ENCODE data around the gene NPR2. TPM values are rescaled to one million over a fixed set of nuclear protein-coding genes. Genes with fewer than 3 reads are reported as not detected.

The NPR2 gene
- total RNA-seq, 1 donor from 2014 or later = 8.1 TPM

DNA sequence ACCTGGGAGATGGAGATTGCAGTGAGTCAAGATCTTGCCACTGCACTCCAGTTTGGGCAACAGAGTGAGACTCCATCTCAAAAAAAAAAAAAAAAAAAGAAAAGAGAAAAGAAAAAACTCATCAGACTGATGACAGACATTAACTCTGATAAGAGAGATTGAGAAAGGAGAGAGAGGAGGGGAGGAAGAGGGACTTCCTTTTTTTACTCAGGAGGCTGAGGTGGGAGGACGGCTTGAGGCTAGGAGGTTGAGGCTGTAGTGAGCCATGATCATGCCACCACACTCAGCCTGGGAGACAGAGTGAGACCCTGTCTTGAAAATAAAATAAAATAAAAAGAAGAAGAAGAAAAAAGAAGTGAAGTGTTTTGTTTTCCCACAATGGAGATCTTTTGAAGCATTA is 27.6 kb upstream of the NPR2 start:
- DNase-seq (ENCODE audit: low read depth, low spot score) = no peak

DNA sequence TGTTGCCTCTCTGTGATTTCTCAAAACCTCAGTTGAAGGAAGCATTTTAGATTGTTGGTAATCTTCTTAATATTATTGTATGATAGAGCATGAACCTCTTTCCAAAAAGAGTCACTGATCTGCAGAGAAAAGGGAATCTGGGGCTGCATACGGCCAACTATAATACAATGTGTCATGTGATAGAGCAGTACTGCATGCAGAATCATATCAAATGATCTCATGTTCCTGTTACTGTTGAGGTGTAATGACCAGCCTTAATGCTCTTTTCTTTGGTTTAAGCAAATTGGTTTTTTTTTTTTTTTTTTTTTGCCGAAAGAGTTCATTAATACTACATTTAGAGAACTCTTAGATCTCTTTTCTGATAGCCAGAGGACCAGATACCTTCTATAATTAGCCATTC is 24.4 kb upstream of the NPR2 start:
- no peak for DNase-seq (ENCODE audit: low read depth, low spot score)

DNA sequence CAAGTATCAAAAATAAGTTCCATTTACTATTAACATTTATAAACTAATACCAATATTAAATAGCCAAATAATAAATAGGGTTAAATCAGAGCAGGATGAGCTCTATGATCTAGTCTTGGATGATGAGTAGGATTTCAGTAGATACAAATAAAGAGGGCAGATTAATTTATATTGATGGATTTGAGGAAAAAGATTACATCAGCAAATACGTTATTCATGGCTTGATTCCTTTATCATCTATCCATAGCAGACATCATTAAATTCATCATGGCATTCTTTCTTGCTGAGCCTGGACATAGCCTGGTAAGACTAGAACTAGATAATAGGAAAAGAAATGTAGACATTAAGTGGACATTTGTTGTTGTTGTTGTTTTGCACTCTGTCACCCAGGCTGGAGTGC is 23.9 kb upstream of the NPR2 start:
- no peak for DNase-seq (ENCODE audit: low read depth, low spot score)

DNA sequence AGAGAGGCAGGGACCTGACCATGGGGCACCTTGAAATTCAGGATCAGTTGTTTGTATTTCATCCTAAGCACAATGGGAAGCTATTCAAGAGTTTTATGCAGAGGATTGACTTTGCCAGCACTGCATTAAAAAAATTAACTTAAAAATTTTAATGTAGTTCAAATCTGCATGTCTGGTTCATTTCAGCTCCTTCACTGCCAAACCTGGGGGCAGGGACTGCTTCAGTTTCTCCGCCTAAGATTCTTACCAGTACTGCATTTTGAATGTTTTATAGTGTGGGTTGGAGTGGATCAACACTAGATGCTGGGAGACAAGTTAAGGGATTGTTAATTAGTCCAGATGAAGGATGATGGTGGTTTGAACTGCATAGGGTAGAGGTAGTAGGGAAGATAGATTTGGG is 21.6 kb upstream of the NPR2 start:
- DNase-seq (ENCODE audit: low read depth, low spot score) = no peak

DNA sequence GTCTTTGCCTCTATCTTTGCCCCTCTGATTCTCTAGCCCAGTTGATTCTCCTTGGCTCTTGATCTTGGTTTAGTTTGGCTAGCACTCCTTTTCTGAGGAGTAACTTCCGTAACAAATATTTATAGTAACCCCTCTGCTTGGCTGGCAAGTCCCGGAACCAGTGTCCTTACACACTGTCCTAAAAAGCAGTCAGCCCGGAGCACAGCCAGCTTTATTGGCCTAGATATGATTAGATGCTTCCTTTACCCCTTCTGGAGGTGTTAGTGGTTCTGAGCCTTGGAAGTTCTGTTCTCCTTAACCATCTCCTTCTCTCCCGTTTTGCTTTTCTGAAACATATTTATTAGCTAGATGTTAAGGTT is 20.3 kb upstream of the NPR2 start:
- DNase-seq (ENCODE audit: low read depth, low spot score) = no peak

DNA sequence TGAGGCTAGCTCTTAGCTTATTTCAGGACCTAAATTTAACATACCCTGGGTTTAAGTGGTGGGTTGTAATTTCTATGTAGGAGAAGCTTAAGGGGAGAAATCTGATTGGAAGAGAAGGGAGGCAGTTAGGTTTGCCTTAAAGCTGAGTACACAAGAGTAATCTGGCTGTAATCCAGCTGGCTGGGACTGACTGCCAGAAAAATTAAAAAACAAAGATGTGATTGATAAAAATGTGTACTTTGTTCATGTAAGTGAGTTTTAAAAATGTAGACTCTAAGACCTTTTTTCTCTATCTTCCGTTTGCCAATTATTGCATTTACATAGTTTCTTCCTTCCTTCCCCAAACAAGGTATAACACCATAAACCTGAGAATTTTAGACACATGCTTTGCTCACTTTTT is 19.9 kb upstream of the NPR2 start:
- no peak for DNase-seq (ENCODE audit: low read depth, low spot score)

DNA sequence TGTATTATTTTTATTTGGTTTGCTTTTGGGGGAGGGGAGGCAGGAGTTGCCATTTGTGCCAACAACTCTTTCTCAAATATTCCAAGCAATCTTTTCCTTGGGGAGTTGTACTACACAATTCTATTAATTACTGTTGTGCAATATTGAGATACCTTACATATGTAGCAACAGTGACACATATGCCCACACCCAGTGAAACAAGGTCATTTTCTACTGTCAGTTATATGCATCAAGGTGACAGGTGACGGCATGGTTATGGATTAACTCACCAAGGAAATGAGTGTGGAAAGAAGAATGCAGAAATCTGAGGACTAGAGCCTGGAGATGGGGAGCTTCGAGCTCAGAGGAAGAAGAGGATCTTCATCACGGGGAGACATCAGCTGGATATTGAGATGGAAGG is 19.4 kb upstream of the NPR2 start:
- DNase-seq (ENCODE audit: low read depth, low spot score) = no peak

DNA sequence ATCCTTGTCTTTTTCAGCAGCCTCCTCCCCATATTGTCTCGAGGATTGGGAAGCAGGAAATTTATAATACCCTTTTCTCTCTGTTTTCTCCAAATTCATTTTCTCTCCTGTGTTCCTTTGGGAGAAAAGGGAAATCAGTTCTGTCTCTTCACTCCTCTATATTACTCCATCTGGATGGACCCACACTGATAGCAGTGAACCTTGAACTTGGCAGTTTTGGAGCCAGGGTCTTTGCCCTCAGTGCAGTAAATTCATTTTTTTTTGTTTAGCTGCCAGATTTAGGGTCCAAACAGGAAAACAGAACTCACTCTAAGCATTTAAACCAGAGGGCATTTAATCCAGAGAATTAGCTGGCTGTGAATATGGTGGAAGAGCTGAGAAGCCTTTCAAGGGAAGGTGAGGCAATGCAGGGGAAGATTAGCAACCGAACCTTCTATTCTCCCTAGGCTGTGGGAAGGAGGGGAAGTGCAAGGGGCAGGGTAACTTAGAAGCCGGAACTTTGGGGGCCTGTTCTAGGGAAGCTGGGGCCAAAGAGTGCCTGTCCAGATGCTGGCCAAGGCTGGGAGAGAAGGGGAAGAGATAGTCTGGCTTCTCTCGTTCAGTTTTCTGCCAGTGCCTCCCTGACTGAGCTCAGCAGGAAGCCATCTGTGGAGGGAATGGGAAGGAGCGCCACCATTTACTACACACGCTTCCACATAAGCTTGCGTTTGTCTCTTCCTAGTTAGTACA is 16.3 kb upstream of the NPR2 start:
- no peak for DNase-seq (ENCODE audit: low read depth, low spot score)

DNA sequence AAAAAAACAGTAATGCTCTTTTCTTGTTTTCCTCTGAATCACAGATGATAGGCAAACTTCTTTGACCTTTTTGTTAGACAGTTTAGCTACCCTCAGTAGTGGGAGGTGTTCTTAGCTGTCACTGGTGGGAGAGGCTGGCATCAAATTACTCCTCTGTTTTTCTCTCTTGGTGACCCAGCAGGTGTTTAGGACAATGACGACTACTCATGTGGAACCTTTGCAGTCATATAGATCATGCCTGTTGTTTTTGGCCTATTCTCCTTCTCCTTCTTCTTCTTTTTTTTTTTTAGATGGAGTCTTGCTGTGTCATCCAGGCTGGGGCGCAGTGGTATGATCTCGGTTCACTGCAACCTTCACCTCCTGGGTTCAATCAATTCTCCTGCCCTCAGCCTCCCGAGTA is 15.4 kb upstream of the NPR2 start:
- no peak for DNase-seq (ENCODE audit: low read depth, low spot score)

DNA sequence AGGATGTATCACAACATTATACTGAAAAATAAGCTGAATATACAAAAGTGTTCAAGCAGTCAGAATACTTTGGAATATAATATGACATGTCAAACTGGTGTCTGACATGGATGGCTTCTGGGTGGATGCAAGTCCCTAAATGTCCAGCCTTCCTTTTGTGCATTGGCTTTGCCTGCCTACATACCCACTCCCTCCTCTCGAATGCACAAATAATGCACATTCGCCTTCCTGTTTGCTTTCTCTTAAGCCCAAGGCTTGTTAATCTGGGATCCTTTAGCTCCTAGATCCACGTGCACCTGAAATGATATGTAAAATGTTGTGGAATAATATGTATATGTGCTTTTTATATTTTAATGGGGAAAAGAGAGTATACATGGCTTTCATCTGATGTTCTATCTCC is 12.9 kb upstream of the NPR2 start:
- DNase-seq (ENCODE audit: low read depth, low spot score) = no peak

DNA sequence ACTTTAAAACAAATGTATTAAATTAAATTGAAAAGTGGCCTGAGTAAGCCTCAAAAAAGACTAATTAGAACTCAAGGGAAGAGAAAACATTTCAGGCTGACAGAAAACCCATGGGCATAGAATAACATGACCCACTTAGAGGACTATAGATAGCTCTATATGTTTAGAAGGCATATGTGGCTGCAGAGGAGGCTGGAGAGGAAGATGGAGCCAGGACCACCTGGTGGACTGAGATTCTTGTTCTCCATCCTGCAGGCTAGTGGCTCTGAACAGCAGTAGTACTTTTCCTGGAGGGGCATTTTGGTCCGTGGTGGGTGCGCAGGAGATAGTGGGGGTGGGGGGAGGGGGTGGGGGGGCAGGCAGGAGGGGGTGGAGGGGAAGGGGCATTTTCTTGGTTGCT is 10.3 kb upstream of the NPR2 start:
- no peak for DNase-seq (ENCODE audit: low read depth, low spot score)

DNA sequence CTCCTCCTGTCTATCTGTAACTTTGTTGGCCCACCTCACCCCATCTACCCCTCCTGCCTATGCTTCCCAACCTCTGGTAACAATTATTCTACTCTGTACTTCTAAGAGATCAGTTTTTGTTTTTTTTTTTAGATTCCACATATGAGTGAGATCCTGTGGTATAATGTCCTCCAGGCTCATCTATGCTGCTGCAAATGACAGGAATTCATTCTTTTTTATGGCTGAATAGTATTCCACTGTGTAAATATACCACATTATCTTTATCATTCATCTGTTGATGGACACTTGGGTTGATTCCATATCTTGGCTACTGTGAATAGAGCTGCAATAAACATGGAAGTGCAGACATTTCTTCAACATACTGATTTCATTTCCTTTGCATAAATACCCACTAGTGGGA is 8.0 kb upstream of the NPR2 start:
- no peak for DNase-seq (ENCODE audit: low read depth, low spot score)

DNA sequence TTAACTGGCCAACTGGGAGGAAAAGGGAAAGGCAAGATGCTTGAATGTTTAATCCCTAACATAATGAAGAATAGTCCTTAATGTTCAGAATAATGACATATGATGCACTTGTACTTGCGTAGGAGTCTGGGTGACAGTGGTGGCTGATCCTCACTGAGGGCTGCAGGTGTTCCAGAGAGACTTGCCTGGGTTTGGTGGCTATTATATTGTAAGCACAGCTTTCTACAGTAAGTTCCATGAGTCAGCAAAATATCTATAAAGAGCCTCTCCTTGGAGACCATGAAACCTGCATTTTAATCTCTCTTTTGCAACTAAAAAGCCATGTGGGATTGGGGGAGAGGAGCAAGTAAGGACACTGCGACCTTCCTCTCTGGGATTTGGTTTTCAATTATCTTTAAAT is 1.9 kb upstream of the NPR2 start:
- DNase-seq (ENCODE audit: low read depth, low spot score) = no peak

DNA sequence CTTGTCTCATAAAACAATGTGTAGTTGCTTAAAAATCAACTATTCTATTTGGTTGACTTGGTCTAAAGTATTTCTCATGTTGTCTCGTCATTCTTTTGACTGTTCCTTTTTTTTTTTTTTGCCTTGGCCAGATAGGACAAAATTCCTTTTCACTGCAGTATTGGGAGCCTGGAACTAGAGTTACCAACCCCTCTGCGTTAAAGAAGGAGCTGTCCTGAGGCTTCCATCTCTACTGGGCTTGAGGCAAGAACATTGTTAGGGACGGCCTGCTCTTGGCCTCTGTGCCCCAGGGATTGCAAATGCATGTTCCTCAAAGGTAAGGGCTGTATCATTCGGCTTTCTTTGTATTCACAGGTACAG is 1.4 kb upstream of the NPR2 start:
- DNase-seq (ENCODE audit: low read depth, low spot score) = no peak

DNA sequence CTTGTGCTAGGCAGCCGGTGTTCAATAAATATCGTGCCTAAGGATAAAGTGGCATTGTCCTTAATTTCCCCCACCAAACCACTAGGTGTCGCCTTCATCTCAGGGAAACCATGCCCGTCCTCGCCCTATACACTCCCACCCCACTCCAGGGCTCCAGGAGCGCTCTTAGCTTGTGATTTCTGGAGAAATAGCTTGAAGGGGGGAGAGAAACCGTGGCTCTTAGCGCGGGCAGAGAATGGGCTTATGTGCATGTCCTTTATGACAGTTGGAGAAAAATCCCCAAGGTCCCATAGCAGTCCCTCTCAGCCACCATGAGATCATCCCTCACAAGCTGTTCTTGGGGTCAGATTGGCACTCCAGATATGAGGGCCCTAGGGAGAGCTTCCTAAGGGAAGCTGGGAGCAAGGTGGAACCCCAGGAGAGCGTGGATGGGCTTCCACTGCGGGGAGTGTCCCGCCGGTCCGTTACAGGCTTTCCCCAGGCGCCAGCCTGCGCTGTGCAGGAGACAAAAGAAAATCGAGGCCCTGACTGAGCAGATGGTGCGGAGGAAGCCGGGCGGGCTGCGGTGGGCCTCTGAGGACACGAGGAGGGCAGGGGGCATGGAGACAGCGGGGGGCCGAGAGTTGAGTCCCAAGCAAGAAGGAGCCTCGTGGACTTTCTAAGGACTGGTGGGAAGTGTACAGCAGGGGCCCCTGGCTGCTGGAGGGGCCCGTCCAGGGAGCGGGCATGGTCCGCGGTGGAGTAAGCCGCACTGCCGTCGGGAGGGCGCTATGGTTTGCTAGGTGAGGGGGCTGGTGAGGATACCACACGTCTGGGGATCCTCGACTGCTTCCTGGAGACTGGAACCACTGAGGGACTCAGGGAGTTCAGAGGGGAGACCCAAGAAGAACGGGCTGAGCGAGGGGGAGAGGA is 750 bp upstream of the NPR2 start:
- DNase-seq (ENCODE audit: low read depth, low spot score) = peak; percentile 61

DNA sequence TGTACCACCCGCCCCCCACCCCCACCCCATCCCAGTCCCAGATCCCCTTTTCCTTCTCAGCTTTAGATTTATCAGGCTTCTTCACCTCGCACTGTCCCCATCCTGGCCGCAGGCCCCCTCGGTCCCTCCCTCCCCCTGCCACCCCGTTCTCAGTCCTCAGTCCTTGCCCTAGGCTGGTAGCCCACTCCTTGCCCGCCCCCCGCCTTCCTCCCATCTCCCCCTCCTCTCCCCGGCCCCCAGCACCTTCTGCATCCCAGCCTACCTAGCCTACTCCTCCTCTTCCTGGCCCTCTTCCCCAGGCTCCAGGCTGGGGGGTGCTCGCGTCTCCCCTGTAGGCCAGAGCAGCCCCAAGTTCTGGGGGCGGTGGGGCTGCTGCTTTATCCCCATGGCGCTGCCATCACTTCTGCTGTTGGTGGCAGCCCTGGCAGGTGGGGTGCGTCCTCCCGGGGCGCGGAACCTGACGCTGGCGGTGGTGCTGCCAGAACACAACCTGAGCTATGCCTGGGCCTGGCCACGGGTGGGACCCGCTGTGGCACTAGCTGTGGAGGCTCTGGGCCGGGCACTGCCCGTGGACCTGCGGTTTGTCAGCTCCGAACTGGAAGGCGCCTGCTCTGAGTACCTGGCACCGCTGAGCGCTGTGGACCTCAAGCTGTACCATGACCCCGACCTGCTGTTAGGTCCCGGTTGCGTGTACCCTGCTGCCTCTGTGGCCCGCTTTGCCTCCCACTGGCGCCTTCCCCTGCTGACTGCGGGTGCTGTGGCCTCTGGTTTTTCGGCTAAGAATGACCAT is 828 bp downstream of the NPR2 start:
- no peak for DNase-seq (ENCODE audit: low read depth, low spot score)

DNA sequence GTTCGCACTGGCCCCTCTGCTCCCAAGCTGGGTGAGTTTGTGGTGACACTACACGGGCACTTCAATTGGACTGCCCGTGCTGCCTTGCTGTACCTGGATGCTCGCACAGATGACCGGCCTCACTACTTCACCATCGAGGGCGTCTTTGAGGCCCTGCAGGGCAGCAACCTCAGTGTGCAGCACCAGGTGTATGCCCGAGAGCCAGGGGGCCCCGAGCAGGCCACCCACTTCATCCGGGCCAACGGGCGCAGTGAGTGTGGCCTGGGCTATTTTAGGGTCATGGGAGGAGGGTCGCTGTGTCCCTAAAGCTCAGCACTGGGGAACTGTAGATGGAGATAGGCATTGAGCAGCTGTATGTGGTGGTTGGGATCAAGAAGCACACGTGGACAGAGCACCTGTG is 1.4 kb downstream of the NPR2 start:
- no peak for DNase-seq (ENCODE audit: low read depth, low spot score)

DNA sequence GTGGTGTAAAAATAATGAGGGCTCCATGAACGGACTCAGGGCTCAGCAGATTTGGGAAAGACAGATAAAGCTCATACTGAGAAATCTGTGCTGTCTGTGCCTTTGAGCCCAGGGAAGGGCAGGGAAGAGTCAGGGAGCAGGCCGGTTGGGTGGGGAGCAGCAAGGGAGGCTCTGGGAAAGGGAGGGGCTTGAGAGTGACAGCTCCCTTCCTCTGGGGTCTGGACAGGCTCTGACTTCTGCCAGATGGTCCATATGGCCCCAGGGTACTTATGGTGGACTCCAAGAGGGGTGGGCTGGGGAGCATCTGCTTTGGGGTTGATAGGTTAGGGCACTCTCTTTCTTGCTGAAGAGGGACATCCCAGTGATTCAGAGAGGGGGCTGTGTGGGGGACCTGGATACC is 2.1 kb downstream of the NPR2 start:
- no peak for DNase-seq (ENCODE audit: low read depth, low spot score)

DNA sequence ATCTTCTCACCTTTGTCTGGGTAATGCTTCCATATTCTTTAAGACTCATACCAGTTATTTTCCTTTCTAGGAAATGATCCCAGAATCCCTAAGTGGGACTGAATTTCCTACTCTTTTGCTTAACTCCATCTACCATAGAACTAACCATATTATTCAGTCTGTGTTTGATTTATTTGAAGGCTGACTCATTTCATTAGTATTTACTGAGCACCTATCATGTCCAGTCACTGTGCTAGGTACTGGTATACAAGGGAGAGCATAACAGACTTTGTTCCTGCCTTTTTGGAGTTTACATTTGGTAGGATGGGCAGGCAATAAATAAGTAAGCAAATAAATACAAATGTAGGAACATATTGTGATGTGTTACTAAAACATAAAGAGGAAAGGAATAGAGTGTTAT is 4.3 kb downstream of the NPR2 start:
- DNase-seq (ENCODE audit: low read depth, low spot score) = no peak

DNA sequence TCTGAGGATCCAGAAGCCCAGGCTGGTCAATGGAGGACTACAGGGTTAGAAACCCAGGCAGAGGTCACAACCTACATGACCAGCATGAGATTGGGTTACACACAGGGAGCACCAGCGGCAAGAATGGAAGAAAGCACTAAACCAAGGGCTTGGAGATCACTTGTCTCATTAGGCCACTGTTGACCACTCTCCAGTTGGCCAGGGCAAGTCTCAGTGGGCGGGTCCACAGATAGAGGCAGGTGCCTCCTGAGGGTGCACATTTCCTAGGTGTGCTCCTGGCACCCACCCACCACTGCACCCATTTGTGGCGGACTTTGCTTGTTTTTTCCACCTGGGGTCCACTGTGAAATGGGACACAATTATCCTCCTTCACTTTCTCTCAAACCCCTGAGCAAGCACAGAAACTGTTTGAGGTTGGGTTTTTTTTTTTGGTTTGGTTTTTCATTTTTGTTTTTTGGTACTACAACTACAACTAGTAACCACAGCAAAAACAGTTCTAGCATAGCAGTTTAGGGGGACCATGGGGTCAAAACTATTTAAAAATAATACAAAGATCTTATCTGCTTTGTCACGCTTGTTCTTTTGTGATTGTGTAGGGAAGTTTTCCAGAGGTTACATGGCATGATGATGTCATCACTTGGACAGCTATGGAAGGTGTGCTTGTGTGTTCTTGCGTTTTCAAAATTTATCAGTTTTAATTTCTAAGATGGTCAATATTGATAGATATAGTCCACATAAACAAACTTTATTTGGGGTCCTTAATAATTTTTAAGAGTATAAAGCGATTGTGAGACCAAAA is 6.1 kb downstream of the NPR2 start:
- no peak for DNase-seq (ENCODE audit: low read depth, low spot score)

DNA sequence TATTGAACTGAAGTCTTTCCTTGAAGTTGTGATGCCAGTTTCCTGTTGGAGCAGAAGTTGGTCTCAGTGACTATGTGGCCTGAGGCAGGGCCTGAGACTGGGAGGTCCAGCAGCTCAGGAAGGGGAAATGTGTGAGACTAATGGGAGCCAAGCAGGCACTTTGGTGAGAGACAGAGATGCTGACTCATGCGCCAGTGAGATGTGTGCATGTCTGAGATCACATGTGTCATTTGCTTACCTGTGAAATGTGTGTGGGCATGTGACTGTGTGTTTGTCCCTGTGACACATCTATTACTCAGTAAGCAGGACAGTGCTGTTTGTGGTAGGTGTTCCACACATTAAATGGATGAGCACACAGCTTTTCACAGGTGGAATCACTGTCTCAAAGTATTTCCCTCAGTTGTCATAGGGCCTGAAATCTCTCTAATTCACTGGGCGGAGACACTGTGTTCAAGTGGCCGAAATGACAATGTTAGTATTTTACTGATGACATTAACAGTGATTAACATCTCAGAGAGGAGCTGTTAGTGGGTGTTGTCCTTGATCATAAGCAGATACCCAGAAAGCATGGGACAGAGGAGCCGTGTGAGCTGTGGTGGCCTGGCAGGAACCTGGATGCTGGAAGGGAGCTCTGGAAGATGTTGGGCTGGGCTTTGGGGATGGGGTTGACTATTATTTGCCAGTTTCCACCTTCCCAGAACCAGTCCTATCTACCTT is 7.4 kb downstream of the NPR2 start:
- no peak for DNase-seq (ENCODE audit: low read depth, low spot score)

All from pulmonary artery endothelial cell (primary cell).